GM12873 (cell line): ENCODE measurements around the gene PPP1R26.

Source experiments
- TF ChIP-seq, protein P1 (sequence below): IDR thresholded peaks from 2 replicates; pipeline ENCODE4 v1.5.1; 2012; ENCODE audit warnings: low read depth, mild to moderate bottlenecking, moderate library complexity, low read length, control low read depth; ENCODE audit not compliant: insufficient read depth; ENCODE audit errors: missing control alignments

PPP1R26 gene

GRCh38 chr9:135530146-135530545 is 50.6 kb downstream of the PPP1R26 start:
- TF ChIP-seq, protein P1, sequence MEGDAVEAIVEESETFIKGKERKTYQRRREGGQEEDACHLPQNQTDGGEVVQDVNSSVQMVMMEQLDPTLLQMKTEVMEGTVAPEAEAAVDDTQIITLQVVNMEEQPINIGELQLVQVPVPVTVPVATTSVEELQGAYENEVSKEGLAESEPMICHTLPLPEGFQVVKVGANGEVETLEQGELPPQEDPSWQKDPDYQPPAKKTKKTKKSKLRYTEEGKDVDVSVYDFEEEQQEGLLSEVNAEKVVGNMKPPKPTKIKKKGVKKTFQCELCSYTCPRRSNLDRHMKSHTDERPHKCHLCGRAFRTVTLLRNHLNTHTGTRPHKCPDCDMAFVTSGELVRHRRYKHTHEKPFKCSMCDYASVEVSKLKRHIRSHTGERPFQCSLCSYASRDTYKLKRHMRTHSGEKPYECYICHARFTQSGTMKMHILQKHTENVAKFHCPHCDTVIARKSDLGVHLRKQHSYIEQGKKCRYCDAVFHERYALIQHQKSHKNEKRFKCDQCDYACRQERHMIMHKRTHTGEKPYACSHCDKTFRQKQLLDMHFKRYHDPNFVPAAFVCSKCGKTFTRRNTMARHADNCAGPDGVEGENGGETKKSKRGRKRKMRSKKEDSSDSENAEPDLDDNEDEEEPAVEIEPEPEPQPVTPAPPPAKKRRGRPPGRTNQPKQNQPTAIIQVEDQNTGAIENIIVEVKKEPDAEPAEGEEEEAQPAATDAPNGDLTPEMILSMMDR: no peak

DNA sequence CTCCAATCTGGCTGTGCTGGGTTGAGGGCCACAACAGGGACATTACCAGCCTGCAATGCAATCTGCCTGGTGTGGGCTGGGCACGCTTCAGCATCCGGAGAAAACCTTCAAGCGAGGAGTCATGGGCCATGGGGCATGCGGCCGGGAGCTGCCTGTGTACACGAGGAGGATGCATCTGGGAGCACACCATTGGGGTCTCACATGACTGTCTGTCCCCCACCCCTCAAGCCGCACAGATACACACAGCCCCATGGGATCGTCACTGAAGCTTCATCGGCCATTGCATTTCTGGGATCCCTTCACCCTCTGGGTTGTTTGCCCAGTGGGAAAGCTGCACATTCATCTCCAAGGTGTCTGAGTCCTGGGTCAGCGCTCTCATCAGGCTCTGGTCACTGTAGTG is 51.5 kb downstream of the PPP1R26 start:
- TF ChIP-seq, protein P1: no peak

DNA sequence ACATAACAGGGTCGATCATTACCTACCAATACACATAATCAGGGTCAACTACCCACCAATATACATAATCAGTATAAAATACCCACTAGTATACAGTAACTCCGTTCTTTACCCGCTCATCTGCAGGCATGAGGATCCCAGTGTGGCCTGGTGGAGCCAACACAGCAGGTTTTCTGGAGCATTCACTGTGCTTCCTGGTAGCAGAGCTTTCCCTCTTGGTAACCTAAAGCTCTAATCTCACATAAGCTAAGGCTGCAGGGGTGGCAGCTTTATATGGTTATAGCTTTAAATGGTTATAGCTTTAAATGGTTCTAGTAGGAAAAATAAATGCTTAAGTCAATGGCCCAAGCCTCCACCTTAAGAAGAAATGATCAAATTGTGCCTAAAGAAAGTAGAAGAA is 53.5 kb downstream of the PPP1R26 start:
- TF ChIP-seq, protein P1: no peak

DNA sequence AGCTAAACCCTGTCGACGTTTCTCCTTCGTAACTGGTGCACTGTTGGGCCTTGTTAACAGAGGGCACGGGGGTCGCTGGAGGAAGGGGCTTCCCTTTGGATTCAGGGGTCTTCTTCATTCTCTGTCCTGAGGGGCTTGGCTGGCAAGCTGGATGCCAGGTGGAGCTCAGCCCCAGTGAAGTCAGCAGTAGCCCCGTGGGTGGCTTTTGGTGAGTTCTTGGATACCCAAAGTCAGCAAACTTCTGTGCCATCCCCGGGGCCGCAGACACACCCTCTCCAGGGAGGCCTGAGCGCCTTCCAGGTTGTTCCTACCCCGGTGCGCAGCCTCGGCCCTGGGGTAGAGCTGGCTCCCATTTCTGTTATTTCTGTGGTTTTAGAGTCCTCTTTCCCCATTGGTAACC is 54.1 kb downstream of the PPP1R26 start:
- TF ChIP-seq, protein P1: no peak

DNA sequence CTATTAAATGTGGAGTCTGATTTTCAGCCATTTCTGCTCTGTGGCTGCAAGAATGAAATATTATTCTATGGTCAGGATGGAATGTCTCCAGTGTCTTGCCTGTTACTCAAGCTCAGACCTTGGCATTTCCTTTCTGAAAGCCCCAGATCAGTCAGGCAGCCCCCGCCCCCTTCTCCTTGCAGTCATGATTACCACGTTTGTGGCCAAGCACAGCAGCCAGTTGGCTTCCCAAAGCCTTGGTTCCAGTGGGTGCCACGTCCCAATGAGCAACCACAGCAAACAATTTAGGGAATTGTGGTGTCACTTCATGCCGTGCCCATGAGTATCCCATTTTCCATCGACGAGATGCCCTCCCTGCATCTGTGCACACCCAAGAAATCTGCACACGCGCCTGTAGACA is 56.6 kb downstream of the PPP1R26 start:
- TF ChIP-seq, protein P1: no peak
